ENCODE results near the gene ATP6V0E1.

DNA sequence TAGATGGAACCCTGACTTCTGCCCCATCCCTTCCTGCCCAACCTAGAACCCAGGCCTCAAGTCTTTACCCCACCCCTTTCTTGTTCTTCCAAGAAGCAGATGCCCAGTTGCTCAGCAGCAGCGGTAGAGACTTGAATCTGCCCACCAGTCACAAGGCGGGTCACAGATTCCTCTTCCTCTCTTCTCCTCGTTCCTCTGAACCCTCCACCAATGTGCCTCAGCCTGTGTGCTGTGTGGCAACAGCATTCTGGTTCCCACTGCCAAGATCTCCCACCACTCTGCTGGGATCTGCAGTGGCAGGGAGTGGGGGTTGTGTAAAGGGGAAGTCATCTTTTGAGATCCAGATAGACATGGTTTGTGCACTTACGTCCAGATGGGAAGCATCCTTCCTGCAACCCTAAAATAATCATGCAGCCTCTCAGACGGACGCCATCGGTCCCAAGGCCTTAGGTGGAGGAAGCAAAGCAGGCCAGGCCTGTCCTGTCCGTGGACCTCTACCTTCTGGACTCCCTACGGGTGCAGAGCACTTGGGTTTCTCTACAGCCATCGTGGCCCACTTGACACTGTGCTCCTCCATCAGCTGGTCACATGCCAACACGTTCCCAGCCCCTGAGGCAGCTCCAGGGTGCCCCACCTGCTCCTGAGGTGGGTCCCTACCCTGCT, 32.1 kb upstream of the ATP6V0E1 start:
- TF ChIP-seq GATA2 (IDR thresholded peaks at IDR 0.05; ENCODE audit: low read depth, low read length) (no peak), GATA3 (IDR thresholded peaks at IDR 0.05; ENCODE audit: low read depth, low read length) (no peak)
